Embryonic facial prominence (tissue), 1 donor: Measurements from ENCODE around the gene WDR5B.
"Not testable (repeated sequence)": the region's sequence is repeated elsewhere in the genome, so short reads cannot be mapped to it uniquely, and the experiment has no call there.

Experiments
- DNase-seq: peaks from one replicate; pipeline ENCODE4 v3.0.0-alpha.2; 2016; ENCODE audit errors: extremely low spot score

The WDR5B gene

GRCh38 chr3:122365582-122366378 lies 50.1 kb downstream of the WDR5B start:
- DNase-seq = not testable (repeated sequence)

DNA sequence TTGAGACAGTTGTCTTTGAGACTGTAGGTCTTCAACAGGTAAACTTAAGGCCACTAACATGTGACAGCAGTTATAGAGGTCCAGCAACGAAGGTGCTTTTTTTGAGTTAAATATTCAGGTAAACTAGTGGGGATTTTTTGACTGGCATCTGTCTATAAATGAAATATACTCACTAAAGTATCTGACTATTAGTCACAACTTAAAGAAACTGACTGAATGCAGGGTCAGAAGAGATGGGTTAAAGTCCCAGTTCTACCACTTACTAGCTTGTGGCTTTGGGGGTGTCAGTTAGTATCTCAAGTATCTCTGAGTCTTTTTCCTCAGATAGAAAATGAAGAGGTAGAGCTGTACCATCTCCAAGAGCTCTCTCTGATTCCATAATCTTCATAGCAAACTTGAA lies 50.8 kb downstream of the WDR5B start:
- DNase-seq = no peak

DNA sequence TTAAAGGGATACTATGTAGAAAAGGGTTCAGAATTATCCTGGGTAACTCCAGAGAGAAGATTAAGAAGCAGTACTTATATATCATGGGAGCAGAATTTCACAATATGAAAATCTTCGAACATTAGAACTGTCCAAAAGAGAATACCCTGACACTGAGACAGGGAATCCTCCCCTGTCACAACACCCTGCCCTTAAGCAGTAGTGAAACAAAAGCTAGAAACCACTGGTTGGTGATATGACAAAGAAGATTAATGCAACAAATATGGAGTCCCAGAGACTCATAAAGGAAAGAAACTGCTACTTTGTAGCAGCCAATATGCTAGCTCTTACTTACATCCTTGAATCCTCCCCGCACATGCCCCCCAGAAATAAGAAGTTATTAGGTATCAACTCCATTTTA lies 51.4 kb downstream of the WDR5B start:
- DNase-seq = no peak
